ENCODE measurements around the gene C10orf90.

DNA sequence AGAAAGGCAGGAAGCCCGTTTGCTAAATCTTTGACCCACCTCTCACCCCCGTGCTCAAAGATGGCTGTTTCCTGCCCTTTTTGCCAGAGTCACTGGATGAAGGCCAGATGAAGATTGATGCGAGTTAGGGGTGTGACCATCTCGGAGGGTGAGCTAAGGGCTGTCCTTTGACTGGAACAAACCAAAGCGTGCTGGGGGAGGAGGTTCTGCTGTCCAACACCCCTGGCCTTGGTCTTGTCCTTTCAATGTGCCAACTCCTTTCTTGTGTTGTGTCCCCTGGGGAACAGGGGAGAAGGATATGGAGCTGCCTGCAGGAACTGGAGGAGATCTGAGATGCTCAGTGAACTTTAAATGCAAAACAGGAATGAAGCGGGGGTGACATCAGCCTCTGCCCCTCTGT, 191.9 kb downstream of the C10orf90 start:
- no peak for TF ChIP-seq POLR2A (IDR thresholded peaks at IDR 0.05)
- TF ChIP-seq, protein P1, sequence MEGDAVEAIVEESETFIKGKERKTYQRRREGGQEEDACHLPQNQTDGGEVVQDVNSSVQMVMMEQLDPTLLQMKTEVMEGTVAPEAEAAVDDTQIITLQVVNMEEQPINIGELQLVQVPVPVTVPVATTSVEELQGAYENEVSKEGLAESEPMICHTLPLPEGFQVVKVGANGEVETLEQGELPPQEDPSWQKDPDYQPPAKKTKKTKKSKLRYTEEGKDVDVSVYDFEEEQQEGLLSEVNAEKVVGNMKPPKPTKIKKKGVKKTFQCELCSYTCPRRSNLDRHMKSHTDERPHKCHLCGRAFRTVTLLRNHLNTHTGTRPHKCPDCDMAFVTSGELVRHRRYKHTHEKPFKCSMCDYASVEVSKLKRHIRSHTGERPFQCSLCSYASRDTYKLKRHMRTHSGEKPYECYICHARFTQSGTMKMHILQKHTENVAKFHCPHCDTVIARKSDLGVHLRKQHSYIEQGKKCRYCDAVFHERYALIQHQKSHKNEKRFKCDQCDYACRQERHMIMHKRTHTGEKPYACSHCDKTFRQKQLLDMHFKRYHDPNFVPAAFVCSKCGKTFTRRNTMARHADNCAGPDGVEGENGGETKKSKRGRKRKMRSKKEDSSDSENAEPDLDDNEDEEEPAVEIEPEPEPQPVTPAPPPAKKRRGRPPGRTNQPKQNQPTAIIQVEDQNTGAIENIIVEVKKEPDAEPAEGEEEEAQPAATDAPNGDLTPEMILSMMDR (IDR thresholded peaks at IDR 0.05) = no peak
